HG02943 (cell line): ENCODE measurements around the gene DEAF1.

Experiments
- ATAC-seq: cut with Tn5 transposase; IDR thresholded peaks from one replicate; pipeline ENCODE4 v1.9.1; 2021; ENCODE audit warnings: mild to moderate bottlenecking, low read depth, moderate library complexity; ENCODE audit not compliant: unreplicated experiment

The DEAF1 gene

DNA sequence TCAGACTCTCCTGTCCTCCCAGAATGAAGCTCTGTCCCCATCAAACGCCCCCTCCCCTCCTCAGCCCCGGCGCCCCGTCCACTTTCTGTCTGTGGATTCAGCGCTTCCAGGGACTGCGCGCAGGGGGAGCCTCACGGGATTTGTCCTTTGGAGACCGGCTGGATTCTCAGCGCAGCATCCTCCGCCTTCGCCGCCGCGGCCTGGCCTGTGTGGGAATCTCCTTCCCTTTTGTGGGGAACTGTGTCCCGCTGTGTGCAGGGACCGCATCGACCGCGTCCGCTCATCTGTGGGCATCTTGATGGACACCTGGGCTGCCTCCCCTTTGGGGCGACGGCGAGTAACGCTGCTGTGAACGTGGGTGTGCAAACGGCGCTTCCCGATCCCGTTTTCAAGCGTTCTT lies 67.0 kb downstream of the DEAF1 start:
- no peak for ATAC-seq

DNA sequence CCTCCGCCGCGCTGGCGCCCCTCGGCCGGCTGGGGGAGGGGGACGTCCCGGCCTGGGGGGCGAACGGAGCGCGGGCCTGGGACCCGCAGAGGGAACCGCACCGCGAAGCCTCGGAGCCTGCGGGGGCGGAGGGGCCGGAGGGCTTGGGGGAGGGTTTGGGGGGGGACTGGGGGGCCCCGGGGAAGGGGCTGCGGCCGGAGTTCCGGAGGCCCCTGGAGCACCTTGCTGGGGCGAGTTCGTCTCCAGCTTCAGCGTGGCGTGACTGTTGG lies 67.8 kb downstream of the DEAF1 start:
- no peak for ATAC-seq

DNA sequence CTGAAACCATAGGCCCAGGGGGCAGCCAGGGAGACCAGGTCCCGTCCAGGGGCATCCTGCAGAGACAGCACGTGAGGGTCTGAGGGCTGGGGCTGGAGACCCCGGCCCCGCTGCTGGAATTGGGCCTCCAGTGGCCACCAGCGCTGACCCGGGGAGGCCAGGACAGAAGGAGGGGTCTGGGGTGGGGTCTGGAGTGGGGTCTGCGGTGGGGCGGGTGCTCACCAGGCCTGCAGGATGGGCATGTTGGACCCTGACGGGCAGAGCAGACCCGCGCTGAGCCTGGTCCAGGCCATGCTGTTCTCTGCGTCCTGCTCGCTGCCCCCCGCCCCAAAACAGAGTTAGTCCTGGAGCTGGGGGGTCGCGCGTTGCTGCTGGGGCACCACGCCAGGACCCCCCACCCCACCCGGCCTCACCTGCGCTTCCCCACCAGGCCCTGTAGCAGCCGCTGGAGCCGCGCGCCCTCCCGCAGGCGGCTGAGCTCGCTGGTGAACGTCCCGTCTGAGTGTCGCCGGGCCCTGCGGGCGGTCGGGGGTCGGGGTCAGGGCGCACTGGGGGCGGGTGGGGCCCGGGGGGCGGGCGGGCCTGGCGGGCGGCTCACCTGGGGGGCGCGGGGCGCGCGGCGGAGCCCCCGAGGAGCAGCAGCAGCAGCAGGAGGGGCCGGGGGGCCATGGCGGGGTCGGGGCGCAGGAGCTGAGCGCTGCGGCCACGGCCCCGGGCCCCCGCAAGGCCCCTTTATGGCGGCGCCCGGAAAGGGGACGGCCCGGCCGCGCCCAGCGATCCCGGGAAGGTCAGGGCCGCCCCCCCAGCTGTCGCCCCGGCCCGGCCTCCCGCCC lies 68.3 kb downstream of the DEAF1 start, which contains the start of gene SCT:
TSS of gene SCT (minus strand) at position 707 of the 833 bp plus-strand sequence. CDS start at position 669, 38 bp downstream.
- ATAC-seq: no peak

DNA sequence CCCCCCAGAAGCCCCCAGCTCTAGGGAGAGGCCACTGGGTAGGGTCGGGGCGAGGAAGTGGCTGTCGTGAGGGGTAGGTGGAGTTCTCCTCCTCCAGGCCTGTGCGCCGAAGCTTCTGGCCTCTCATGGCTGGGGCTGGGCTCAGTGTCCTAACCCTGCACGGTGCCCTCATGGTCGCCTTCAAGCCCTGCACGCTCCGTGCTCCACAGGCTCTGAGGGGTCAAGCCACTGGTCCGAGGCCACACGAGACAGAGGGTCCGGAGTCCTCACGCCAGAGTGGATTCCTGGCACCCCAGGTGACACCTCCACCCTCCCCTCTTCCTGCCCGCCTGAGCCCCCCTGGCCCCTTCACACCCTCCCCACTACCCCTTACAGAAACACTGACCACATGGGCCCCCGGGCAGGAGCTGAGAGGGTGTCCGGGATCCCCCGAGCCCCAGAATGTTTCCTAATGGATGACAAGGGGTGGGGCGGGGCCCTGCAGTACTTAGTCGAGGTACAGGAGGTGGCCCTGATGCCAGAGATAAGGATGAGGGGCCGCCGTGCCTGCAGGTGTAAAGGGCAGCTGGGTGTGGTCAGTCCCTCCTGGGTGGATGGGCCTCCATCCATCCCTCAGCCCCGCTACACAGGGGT lies 69.3 kb downstream of the DEAF1 start:
- no peak for ATAC-seq

DNA sequence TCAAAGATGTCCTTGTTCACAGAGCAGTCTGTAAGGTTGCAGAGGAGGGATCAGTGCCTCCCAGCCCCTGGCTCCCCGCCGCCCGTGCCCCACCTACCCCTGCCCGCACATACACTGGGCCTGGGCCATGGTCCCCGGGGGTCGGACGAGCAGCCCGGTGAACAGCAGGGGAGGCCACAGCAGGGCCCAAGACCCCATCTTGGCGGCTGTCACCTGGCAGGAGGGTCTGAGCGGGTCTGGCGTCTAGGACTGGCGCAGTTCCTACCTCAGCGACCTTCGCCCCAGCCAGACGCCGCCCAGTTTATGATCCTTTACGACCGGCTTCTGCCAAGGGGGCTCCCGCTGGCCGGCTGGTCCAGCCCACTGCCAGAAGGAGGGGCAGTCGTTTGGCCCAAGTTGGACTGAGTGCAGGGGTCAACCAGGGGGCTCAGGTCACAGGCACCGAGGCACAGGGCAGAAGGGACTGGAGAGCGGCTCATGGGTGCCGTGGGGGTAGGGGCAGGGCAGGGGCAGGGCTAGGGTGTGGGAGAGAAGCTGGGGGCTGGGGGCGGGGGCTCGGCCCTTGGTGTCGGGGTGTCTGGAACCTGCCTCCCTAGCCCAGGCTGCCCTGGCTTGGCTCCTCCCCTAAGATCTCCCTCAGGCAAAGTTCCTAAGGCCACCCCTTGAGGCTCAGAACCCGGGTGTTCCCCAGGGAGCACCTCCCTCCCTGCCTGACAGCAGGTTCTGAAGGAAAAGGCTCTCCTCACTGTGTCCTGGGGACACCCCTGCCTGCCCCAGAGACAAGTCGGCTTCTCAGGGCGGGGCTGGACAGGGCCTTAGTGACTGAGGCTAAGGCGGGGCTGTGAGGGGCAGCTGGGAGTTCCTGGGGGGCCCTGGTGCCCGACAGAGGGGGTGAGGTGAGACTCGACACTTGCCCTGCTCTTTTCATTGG lies 70.1 kb downstream of the DEAF1 start, which contains the start of gene CDHR5:
TSS of gene CDHR5 (minus strand) at position 251 of the 931 bp plus-strand sequence. CDS start at position 198, 53 bp downstream.
- no peak for ATAC-seq

DNA sequence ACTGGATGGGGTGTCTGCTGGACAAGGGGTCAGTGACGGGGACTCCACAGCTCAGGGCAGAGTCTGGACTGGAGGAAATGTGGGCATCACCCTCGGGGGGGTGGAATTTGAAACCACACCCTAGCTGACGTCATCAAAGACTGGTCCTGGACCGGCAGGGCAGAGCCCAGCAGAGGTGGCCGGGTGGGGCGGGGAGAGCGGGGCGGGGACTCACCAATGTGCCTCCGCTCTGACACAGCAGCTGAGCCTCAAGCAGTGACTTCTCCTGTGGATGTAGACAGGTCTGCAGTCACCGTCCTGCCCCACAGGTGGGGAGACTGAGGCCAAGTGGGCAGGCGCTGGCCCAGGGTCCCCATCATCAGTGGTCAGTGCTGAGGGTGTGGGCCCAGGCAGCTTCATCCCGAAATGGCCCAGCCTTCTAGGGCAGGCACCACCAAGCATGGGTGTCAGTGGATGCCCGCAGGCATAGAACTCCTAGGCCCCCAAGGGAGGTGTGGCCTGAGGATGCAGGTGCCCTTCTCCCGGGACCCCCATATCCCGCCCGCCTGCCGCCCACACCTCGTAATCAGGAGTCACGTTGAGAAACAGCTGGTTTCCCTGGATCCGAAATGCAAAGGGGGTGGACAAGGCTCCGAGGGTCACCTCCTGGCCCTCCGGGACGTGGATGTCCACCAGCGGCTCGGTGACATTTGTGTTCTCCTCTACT lies 70.9 kb downstream of the DEAF1 start:
- no peak for ATAC-seq

DNA sequence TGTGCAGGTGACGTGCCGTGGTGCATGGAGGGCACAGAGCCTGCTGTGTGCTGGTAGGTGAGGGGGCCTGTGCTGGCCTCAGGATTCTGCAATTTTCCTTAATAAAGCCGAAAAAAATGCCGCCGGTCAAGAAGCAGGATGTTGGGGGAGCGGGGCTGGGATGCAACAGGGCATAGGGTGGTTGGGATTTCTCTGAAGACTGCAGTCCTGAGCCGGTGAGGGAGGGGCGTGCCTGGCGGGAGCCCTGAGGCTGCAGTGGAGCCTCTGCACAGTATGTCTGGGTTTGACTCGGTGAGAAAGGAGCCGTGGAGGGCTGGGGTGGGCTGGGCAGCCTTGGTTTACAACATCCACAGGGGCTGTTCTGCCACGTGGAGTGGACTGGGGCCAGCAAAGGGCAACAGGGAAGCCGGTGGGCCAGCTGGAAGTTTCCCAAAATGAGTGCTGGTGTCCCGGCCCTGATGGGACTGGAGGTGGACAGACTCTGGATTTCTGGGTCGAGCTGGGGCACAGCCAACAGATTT lies 71.6 kb downstream of the DEAF1 start:
- no peak for ATAC-seq

DNA sequence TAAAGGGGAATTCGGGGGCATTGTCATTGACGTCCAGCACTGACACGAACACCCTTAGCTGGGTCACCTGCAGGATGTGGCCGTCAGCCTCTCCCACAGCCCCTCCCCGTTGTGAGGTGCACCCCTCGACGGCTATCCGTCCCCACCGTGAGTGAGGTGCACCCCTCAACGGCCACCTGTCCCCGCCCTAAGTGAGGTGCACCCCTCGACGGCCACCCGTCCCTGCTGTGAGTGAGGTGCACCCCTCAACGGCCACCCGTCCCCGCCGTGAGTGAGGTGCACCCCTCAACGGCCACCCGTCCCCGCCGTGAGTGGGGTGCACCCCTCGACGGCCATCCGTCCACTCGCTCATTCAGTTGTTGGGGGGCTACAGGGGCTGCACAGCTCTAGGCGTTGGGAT lies 73.2 kb downstream of the DEAF1 start:
- no peak for ATAC-seq

DNA sequence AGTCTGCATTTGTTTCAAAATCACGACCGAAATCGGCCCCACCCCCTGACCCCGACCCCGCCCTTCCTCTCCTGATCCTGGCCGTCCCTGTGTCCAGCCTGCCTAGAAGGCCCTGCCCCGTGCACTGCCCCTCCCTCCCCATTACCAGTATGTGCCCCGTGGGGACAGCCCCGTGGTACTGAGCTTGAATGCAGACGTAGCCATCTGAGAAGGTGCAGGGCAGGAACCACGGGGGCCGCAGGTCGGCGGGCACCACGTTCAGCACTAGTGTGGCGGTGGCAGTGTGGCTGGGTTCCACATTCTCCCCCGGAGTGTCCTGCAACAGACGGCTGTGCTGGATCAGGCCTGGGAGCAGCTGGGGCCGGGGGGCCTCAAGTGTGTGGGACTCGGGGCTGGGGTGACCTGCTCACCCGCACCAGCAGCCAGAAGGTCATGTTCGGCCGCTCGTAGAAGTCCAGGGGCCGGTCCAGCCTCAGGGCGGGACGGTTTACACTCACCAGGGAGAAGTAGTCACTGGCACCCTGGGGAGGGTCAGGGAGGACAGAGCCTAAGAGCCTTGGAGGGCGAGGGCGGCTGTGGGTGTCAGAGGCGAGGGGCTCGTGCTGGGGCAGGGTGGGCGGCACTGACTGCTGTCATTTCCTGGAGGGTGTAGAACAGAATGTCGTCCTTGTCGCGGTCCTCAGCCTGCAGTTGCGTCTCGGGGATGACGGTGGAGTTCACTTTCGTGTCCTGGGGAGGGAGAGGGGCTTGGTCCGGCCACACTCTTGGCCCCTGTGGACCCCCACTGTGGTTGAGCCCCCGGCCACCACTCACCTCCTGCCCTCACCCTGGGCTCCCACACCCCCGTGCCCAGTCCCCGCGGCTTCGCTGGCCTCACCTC lies 73.8 kb downstream of the DEAF1 start:
- ATAC-seq: no peak

DNA sequence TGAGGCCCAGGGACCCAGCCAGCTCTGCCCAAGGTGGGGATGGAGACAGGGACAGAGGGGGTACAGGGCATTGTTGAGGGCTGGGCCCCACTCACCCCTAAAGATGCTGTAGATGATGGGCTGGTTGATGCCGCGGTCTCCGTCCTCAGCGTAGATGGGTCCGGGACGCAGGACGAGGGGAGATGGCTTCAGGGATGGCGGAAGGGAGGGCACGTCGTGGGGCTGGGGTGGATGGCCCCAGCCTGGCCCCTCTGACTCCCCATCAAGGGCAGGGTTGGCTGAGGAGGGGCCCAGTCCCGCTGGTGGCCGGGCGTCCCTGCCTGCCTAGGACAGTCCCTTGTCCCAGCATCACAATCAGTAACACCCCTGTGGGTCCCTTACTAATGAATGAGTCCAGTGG lies 74.8 kb downstream of the DEAF1 start:
- no peak for ATAC-seq

DNA sequence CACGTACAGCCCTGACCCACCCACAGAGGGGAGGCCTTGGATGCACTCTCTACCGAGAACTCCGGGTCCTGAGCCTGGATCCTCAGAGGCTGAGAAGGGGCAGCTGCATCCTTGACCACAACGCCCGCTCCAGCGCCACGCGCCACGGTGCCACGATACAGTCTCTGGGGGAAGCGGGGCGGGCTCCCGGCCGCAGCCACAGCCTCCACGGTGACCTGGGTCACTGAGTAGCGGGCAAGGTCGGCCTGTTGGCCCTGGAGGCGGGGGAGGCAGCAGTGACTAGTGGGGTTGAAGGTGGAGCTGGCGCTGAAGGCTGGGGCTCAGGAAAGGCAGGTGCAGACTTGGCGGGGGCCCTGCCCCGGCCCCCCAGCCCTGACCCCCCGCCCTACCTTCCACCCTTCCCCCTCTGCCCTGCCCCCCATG lies 75.4 kb downstream of the DEAF1 start:
- ATAC-seq: no peak

DNA sequence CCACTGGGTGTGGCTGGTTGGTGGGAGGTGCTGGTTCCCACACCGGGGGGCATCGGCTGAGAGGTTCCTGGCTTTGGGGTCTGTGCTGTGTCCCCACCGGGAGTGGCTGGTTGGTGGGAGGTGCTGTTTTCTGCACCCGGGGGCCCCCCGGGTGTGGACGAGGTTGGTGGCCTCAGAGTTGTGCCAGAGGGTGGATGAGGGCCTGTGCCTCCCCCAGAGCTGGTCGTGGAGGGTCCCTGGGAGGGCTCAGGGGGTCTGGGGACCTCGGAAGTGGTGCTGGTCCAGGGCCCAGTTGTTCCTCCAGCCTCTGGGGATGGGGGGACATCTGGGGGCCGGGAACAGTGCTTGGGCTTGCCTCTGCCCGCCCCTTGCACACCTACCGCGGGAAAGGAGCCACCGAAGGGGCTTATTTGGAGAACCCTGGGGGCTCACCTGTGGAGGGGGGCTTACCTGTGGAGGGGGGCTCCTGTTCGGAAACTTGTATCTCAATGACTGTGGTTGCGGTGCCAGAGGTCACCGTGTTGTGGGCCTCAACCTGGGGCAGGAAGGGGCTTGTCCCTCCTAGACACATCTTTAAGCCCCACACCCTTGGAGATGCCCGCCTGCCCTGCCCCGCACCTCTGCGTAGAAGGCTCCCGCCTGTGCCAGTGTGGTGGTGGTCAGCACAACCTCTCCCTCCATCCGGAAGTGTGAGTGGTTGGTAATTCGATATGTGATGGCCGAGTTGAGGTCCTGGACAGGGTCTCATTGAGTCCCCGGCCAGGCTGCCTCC lies 76.0 kb downstream of the DEAF1 start:
- ATAC-seq: no peak

DNA sequence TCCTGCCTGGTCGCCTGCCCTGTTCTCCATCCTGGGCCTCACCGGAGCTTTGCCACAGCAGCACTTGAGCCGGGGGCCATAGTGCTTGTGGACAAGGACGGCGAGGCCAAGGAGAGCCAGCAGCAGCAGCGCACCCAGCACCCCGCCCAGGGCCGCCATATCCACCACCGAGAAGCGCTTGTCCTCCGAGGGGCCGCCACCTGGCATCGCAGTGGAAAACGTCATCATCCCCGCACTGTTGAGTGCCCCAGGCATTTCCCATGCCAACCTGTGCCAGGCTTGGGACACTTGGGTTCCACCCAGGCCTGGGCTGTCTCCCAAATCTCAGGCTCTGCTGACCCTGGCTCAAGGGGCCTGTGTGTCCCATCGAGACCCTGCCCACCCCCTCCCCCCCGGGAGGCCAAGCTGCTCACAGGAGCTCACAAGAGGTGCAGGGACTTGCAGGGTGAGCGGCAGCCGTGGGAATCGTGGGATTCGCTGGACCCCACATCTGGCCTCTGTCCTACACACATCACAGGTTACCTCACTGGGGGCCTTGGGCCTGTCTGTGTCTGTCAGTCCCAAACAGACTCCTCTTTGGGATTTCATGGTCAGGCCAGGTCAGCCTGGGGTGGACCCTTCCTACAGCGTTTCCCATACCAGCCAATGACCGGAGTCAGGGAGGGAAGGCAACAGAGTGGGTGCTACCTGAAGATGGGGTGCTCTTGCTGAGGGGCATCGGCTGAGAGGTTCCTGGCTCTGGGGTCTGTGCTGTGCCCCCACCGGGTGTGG lies 76.9 kb downstream of the DEAF1 start:
- no peak for ATAC-seq

DNA sequence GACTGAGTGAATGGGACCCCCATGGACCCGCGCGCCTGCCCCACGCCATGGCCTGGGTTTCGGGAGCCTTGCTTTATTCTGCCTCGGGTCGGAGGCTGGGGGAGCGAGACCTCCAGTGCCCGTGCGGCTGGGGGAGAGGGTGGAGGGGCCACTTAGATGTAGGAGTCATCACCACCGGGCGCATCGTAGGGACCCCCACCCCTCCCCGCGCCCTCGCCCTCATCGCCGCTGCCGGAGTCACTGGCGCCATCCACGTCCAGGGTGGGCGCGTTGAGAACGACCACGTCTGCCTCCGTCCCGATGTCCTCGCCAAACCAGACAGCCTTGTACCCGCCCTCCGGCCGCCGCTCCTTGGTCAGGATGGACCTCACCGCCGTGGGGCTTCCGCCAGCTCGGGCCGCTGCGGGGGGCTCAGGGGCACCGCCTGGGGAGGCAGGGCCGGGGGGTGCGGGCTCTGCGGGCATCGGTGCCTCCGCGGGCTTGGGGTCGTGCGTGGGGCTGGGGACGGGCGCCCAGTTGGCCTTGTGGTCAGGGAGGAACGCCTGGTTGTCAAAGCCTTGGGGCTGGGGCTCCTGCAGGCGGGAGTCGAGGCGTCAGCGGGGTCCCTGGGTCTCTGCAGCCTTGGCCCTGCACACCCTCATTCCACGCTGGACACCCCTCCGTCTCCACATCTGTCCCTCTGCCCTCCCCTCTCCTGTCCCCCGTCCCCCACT lies 77.7 kb downstream of the DEAF1 start:
- no peak for ATAC-seq

DNA sequence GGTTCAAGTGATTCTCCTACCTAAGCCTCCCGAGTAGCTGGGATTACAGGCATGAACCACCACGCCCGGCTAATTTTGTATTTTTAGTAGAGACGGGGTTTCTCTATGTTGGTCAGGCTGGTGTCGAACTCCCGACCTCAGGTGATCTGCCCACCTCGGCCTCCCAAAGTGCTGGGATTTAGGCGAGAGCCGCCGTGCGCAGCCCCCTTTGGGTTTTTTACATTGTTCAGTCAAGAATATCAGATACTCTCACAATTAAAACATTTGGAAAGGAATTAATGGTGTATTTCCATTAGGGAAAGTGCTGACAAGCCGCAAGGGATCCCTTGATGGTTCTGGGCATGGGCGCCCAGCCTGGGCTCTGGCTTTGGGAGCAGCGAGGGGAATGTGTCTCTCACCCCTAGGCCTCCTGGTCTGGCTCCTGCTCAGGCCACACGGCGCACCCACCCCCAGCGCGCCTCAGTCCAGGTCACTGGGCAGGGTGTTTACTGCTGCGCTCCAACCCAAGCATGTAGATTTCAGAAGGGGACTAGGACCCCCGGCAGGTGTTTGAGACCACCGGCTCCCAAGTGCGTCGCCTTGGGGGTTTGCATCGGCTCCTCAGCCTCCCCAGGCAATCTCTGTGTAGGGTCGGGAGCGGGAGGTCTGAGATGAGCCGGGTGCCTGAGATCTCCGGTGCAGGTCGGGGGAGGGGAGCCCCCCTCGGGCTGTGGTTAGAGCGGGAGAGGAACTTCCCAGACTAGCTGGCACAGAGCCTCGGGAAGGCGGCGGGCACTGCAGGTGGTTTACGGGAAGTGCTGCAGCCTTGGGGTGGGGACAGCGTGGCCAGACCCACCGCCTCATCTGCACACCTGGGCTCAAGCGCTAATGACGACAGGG lies 78.5 kb downstream of the DEAF1 start:
- no peak for ATAC-seq
